Posterior vena cava (tissue), 2 donors: Measurements from ENCODE around the gene SSX3. TPM values are rescaled to one million over a fixed set of nuclear protein-coding genes. Genes with fewer than 3 reads are reported as not detected.
"Not testable (repeated sequence)": the region's sequence is repeated elsewhere in the genome, so short reads cannot be mapped to it uniquely, and the experiment has no call there.

ENCODE experiments used
- DNase-seq: peaks from one replicate; pipeline ENCODE4 v3.0.0-alpha.2; 2020; ENCODE audit warnings: low spot score
- intact Hi-C, 2 donors: fragments of 100-400 bp; cut with DNase I; formaldehyde crosslinking; loops; one replicate each; pipeline versions ENCODE4 v1.14.1 to v1.14.2; 2022 to 2023
- long read RNA-seq, 2 donors: library from polyadenylated mRNA; unstranded; transcript quantifications; one replicate each; pipeline ENCODE4 v2.0.0, GENCODE V29; 2020 to 2021
- total RNA-seq, 2 donors: library from RNA; stranded (reverse); fragmentation: NEBNext Ultra II Directional; extraction: Animal tissue kit (Norgen Biotek cat#: 25700); gene quantifications; one replicate each; pipeline ENCODE4 v1.2.1, GENCODE V29; 2021
- donor health status: DM: yes; HTN: yes; CAD: no.
- donor health status: DM: yes; HTN: yes; CAD: no.

Gene SSX3
- not detected for total RNA-seq
- long read RNA-seq, donor 1, result 0 reads
- long read RNA-seq, donor 2, result 0 reads

GRCh38 chrX:48356315-48357094, at the start of gene SSX3:
Gene SSX3 (minus strand): TSS chrX:48356703. CDS start chrX:48355249, 1,454 bp downstream.
- DNase-seq, intact Hi-C loops: not testable (repeated sequence)

GRCh38 chrX:48397825-48398224, 41.3 kb upstream of the SSX3 start:
- intact Hi-C loops, DNase-seq: not testable (repeated sequence)

GRCh38 chrX:48396931-48397330, 40.4 kb upstream of the SSX3 start:
- DNase-seq, intact Hi-C loops: not testable (repeated sequence)

GRCh38 chrX:48383239-48383638, 26.7 kb upstream of the SSX3 start, which contains the start of gene SSX4:
Gene SSX4 (plus strand): TSS chrX:48383539. CDS start chrX:48384054, 515 bp downstream.
- DNase-seq, intact Hi-C loops: not testable (repeated sequence)

- intact Hi-C loops, DNase-seq: not testable (repeated sequence)
These were observed 13.9 kb upstream of the SSX3 start for GRCh38 chrX:48370408-48370807.

GRCh38 chrX:48367717-48368408, 11.4 kb upstream of the SSX3 start:
- intact Hi-C loops, DNase-seq: not testable (repeated sequence)

GRCh38 chrX:48359281-48359680, 2.8 kb upstream of the SSX3 start:
- DNase-seq, intact Hi-C loops: not testable (repeated sequence)

GRCh38 chrX:48357681-48358080, 1.2 kb upstream of the SSX3 start:
- intact Hi-C loops, result no loop called here
- no peak for DNase-seq

GRCh38 chrX:48346059-48346458, 10.4 kb downstream of the SSX3 start:
- intact Hi-C loops, DNase-seq: not testable (repeated sequence)

- DNase-seq, intact Hi-C loops: not testable (repeated sequence)
These were observed 42.5 kb downstream of the SSX3 start for GRCh38 chrX:48313996-48314395.

GRCh38 chrX:48306175-48306574, 50.3 kb downstream of the SSX3 start:
- intact Hi-C loops, result no loop called here
- DNase-seq, result no peak

Other genes with a start within 250 kb of the SSX3 start
- gene SPACA5B, start 226.1 kb downstream of the SSX3 start, total RNA-seq, result not detected
- gene SSX5, start 159.9 kb downstream of the SSX3 start, total RNA-seq, result not detected
- gene SSX1, start 101.3 kb downstream of the SSX3 start, total RNA-seq, result not detected
- gene SSX4, start 26.8 kb upstream of the SSX3 start, total RNA-seq, result not detected
- gene SSX4B, start 55.3 kb upstream of the SSX3 start, total RNA-seq, result not detected
- 10 to 100 TPM in 1 of 2 donors, 1 to 10 TPM in 1; 9.2 to 11.2 TPM for gene SLC38A5, start 113.6 kb upstream of the SSX3 start, total RNA-seq
- gene FTSJ1, start 119.5 kb upstream of the SSX3 start, total RNA-seq, result 10 to 100 TPM; 30.3 to 37.2 TPM
- 10 to 100 TPM in 1 of 2 donors, 1 to 10 TPM in 1; 8.7 to 12.1 TPM for gene PORCN, start 152.3 kb upstream of the SSX3 start, total RNA-seq
- 10 to 100 TPM; 15.0 to 22.1 TPM for gene EBP, start 165.1 kb upstream of the SSX3 start, total RNA-seq
- gene TBC1D25, start 183.0 kb upstream of the SSX3 start, total RNA-seq, result 10 to 100 TPM; 13.0 to 15.0 TPM
- gene RBM3, start 217.8 kb upstream of the SSX3 start, total RNA-seq, result 100 to 1,000 TPM; 246 to 280 TPM
- gene WDR13, start 240.8 kb upstream of the SSX3 start, total RNA-seq, result 10 to 100 TPM; 83.5 to 87.4 TPM